NCI-H146 (cell line): ENCODE data around the gene NLRP6.
A peak's percentile ranks its signal among the peaks of the same experiment; 100 is the strongest.
"Not testable (repeated sequence)": the region's sequence is repeated elsewhere in the genome, so short reads cannot be mapped to it uniquely, and the experiment has no call there.

Experiments used
- DNase-seq: peaks from one replicate; lab custom pipeline; 2025; lab: John Stamatoyannopoulos, UW

NLRP6 gene

GRCh38 chr11:325796-326591 is 47.8 kb downstream of the NLRP6 start:
- DNase-seq, result no peak

DNA sequence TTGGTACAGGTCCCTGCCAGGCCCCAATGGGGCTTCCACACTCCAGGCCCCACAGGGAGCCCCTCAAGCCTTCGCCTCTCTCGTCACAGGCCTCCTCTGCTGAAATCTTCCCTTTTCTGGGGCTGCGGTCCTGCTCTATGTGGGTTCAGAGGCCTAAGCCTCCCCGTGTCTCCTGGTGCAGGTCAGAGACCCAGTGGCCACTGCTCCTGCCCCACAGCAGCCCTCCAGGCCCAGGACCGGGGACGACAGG is 48.3 kb downstream of the NLRP6 start:
- DNase-seq, result no peak

GRCh38 chr11:326842-327580 is 48.8 kb downstream of the NLRP6 start:
- no peak for DNase-seq

DNA sequence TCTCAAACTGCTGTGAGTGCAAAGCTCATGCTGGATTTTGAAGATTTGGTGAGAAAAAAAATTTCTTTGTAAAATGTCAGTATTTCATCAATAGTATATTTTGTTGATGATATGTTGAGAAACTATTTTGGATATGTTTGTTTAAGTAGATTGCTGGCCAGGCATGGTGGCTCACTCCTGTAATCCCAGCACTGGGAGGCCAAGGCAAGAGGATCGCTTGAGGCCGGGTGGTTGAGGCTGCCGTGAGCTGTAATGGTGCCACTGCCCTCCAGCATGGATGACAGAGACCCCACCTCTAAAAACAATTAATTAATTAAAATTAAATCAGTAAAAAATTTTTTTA is 49.3 kb downstream of the NLRP6 start:
- no peak for DNase-seq

GRCh38 chr11:328012-328411 is 49.8 kb downstream of the NLRP6 start:
- no peak for DNase-seq

DNA sequence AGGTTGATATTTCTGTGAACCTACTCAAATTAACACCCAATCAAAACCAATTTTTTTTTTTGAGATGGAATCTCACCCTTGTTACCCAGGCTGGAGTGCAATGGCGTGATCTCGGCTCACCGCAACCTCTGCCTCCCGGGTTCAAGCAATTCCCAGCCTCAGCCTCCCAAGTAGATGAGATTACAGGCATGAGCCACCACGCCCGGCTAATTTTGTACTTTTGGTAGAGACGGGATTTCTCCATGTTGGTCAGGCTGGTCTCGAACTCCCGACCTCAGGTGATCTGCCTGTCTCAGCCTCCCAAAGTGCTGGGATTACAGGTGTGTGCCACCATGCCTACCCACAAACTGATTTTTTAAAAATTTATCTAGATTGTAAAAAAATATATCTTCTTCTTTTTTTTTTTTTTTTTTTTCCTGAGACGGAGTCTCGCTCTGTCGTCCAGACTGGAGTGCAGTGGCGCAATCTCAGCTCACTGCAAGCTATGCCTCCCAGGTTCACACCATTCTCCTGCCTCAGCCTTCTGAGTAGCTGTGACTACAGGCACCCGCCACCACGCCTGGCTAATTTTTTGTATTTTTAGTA is 50.4 kb downstream of the NLRP6 start:
- DNase-seq, result not testable (repeated sequence)

DNA sequence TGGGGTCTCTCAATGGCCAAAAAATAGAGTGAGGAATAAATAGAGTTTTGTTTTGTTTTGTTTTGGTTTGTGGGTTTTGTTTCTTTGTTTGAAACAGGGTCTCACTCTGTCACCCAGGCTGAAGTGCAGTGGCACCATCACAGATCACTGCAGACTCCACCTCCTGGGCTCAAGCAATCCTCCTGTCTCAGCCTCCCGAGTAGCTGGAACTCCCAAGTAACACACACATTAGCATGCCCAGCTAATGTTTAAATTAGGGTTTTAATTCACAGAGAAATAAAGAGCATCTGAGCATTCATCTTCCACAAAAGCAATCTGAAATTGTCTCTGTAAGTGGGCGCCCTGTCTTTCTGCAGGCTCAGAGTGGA is 51.7 kb downstream of the NLRP6 start:
- no peak for DNase-seq

DNA sequence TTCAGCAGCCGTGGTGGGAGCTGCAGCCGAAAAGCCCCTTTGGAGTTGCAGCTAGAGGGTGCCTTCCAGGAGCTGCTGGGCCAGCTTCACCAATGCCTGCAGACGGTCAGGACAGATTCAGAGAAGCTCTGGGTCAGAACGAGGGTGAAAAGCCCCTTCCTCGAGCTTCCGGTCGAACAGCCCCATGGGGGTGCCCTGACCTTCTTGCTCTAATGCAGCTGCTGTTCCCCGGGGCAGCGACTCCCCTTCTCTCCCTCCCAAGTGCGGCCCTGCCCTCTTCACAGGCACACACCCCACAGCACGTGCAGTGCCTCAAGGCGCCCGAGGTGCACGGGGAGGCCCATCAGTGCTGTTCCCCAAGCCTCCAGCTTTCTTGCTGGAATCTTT is 52.1 kb downstream of the NLRP6 start:
- DNase-seq, result no peak

DNA sequence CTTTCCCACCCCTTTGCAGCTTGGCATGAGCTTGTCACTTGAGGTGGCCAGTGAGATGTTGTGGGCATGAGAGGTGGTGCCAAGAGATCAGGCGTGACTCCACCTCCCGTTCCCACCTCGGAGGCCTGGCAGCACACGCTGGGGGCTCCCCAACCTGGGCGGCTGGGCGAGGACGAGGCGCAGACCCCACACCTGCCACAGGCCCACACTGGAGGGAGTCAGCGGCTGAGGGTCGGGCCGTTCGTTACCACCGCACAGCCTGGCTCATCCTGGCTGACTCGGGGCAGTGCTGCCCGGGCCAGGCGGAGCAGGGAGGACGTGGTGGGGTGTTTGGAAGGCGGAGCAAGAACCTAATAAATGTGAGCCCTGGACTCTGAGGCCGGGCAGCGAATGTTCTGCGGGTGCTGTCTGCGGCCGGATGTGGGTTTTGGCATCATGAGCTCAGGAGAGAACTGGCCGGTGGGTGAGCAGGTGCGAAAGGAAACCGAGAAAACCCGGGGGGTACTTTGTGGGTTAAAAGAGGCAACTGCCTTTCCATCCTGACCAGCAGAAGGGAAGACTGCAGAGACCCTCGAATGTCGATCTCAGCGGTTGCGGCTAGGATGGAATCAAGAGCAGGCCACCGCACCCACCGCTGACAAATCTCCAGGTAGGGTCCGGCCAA is 52.6 kb downstream of the NLRP6 start:
- no peak for DNase-seq

DNA sequence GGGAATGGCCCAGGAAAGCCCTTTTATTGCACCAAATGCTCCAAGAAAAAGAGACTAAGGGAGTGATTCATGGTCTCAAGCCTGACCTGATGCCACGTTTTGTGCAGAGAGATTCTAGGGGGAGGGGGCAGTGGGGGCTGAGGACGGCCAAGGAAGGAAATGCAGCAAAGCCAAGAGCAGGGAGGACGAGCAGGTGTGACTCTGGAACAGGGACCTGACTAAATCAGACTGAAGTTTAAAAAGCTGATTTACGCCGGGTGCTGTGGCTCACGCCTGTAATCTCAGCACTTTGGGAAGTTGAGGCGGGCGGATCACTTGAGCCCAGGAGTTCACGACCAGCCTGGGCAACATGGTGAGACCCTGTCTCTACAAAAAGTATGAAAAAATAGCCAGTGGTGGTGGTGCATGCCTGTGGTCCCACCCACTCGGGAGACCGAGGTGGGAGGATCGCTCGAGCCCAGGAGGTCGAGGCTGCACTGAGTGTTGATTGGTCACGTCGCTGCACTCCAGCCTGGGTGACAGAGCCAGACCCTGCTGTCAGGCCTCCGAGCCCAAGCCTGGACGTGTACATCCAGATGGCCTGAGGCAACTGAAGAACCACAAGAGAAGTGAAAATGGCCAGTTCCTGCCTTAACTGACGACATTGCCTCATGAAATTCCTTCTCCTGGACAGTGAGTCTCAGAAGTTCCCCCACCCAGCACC is 53.3 kb downstream of the NLRP6 start:
- no peak for DNase-seq

DNA sequence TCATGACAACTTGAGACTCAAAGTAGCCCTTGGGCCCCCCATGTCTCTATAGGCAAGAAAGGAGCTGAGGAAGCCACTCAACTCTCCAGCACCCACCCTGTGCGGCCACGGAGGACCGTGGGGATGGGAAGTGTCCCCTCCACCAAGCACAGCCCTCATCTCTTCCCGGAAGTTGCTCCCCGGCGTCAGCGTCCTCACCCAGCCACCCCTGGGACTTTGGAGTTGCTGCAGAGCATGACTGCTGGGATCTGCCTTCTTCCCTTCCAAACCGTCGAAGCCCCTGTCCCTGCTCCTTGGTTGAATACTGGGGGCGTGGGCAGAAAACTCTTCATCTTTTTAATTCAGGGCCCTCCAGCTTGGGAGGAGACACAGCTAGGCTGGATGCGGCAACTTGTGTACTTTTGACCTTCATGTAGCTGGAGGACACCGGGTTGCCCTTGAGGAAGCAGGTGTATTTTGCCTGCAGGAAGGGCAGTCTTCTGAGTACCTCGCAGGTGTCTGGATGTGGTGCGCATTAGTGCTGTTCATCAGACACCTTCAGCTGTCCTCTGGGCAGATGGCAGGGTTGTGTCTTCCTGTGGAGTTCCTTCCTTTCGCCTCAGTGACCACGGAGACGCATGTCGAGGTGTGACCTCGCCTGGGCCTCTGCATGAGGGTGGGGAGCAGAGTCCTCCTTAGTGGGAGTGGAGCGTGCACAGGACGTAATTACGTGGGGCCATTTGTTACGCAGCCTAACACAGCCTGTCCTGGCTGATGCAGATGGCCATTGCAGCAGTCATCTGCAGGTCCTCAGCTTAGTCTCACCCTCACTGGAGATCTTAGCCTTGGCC is 54.7 kb downstream of the NLRP6 start:
- no peak for DNase-seq

DNA sequence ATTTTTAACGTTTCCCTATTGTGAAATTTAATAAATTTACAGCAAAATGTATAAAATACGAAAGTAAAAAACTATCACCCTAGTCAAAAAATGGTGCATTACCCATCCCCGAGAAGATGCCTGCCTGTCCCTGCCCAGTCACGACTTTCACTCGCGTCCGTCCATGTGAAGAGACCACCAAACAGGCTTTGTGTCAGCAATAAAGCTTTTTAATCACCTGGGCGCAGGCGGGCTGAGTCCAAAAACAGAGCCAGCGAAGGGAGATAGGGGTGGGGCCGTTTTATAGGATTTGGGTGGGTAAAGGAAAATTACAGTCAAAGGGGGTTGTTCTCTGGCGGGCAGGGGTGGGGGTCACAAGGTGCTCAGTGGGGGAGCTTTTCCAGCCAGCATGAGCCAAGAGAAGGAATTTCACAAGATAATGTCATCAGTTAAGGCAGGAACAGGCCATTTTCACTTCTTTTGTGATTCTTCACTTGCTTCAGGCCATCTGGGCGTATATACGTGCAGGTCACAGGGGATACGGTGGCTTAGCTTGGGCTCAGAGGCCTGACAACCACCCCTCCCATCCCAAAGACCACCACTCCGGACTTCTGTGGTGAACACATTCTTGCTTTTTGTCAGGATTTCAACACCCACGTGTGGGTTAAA is 55.5 kb downstream of the NLRP6 start:
- DNase-seq, result not testable (repeated sequence)

DNA sequence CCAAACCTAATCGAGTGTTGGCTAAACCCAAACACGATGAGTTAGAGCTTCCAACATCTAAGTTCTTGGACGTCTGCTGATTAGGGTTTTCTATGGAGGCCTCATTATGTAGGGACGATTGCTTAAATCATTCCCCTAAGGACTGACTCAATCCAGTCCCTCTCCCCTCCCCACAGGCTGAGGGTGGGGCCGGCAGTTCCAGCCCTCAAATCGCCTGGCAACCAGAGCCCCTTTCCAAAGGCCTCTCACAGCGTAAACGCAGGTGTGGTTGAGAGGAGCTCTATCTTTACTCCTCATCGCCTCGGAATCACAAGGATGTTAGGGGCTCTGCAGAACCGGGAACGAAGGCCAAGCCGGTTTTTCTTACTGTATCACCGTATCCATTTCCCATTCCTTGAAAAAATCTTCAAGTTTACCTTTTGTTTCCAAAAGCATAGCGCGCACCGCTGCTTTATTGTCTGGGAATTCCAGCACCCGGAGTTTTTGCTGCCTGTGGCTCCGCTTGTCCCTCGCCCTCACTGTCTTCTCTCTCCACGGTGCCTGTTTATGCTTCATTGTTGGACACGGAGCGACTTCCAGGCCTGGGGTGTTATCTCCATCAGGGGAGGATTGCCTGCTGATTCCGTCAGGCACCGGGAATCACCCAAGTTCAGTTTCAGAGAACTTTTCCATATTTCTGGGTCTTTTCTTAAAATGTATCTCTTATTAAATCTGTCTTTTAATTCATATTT is 56.2 kb downstream of the NLRP6 start:
- DNase-seq, result peak; percentile 76
